GM19395 (cell line): Measurements from ENCODE around the gene VSIG10.

ENCODE experiments used
- ATAC-seq: cut with Tn5 transposase; IDR thresholded peaks from one replicate; pipeline ENCODE4 v1.9.1; 2021; ENCODE audit warnings: mild to moderate bottlenecking, moderate library complexity; ENCODE audit not compliant: unreplicated experiment

Gene VSIG10

DNA sequence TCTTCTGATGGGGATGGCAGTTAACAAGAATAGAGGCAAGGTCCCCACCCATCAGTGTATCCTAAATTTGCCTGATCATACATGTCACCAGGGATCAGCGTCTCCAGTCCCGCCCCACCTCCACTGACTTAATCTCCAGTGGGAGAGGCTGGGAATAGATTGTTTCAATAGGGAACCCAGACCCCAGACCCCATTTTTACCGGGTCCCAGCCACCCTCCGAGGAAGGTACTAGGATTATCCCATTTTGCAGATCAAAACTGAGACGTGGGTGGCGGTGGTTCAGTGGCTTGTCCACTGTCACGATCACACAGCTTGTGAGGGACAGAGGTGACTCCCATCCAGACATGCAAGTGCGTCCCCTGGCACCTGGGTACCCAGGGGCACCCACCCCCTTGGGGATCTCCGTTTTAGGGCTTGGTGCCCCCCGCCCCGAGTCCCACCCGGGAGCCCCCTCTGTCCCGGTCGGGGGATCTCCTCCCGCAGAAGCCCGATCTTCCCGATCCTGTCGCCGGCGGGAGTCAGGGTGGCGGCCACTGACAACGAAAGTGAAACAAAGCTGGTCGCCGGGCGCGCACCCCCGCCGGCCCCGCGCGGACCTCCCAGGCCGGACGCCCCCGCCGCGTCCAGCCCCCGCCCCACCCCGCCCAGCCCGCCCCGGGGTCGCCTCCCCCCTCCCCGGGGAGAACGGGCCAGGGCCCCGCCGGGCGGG lies 43.4 kb downstream of the VSIG10 start:
- no peak for ATAC-seq

DNA sequence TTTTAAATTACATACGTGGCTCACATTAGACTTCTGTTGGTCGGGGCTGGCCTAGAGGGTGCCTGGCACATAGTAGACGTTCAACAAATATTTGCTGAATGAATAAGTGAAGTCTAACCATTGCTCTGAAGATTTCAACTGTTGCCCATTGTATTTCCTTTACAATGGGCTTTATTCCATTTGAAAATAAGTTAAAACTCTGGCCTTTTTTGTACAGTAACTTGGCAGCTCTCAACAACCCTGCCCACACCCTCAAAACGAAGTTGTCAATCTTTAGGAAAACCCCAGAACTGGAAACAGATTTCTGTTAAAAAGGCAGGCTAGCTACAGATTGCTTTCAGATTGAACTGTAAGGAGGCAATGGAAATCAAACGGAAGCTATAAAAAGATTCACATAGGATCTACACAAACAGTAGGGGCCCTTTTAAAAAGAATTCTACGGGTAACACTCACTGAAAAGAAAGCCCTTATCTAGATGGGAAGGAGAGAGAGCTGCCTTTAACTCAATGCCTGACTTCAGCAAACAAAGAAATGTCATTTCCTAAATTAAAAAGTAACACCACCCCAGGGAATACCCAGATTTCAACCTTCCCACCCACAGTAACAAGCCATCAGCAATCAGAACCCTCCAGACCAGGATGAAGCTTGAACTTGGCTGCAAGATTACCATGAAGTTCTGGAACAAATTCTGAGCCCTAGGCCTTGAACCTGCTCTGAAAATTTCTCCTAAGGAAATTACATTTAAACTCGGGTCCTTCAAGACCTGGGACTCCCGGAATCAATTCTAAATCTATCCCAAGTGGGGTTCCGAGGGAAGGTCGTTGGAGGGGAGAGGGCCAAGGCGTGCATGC lies 44.2 kb downstream of the VSIG10 start:
- ATAC-seq: no peak

- ATAC-seq: no peak
These were observed 44.9 kb downstream of the VSIG10 start for GRCh38 chr12:118058881-118059280.

GRCh38 chr12:118058227-118058626 lies 45.6 kb downstream of the VSIG10 start:
- no peak for ATAC-seq

GRCh38 chr12:118055865-118056773 lies 47.7 kb downstream of the VSIG10 start:
- no peak for ATAC-seq

- peak; percentile 84 for ATAC-seq
These were observed 48.7 kb downstream of the VSIG10 start for GRCh38 chr12:118055144-118055557.

DNA sequence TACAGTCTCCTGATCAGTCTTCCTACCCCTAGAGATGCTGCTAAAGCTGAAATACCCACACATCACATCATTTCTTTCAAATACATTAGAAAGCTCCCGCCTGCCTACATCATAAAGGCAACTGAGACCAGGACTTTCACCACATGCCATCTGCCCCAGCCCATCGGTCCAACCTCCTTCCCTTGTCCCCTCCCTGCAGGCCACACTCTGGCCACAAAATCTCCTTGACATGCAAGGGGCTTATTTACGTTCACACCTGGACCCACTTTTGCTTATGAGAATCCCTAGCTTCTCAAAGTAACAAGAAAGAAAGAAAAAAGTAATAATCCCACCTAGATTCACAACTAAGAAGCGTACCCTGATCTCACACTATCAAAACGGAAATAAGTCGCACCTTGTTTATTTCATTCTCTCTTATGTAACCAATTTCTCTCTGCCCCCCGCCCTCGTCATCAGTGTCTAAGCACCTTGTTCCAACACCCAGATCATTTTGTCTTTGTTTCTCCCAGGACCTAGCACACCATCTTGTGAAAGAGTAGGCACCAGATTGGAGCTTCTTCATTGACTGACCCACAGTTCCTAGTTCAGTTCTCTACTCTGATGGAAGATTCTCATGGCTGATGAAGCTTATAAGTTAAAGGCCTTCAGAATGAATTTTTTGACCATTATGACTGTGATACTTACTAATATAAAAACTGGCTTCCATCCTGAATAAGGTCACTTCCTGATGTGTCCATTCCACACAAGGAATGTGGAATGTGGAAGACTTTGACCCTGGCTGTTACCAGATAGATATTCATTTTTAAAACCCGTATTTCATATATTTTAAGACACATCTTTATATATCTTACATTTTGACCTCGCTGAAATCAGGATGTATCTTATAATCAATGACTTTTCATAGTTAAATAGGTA lies 50.5 kb downstream of the VSIG10 start:
- ATAC-seq: no peak

DNA sequence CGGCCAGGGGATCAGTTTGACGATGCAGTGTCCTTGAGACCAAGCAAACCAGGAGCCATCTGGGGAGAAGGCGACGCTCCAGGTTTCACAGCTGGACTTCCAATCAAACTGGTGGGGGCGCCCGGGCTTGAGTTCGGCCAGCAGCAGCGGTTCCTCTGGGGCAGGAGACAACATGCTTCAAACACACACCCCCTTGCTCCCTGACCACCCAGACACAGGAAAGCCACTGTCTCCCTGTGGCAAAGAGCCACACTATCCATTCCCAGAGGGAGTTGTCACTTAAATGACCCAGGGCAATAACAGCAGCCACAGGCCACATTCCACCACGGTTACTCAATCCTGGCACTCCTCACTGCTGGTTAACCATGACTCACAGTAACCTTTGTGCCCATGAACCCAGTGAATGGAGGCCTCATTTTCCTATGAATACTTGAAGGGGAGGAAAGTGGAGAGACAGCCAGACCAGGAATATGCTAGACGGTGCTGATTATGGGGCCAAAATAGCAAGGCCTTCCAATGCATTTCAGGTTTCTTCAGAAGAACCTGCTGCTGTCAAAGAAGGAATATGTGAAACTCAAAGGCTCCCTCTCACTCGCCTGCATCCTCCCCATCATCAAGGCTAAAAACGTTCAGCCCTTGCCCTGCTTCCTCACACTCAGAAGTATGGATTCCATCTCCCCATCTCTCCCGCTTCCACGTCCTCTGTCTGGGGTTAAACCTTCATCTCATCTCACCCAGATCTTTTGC lies 51.3 kb downstream of the VSIG10 start:
- no peak for ATAC-seq

GRCh38 chr12:118050972-118051910 lies 52.6 kb downstream of the VSIG10 start:
- no peak for ATAC-seq

DNA sequence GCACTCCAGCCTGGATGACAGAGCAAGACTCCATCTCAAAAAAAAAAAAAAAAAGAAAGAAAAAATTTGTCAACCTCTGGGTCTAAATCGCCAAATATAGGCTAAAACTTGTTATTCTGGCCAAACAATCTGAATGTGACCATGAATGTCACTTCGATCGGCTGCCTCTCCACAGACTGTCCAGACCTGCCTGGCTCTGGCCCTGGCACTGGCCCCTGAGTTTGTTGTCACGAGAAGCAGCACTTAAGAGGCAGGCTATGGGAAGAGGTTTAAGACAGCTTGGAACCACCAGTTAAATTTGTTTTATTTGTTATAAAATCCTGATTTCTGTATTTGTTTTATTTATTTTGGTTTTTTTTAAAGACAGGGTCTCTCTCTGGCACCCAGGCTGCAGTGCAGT lies 57.4 kb downstream of the VSIG10 start:
- ATAC-seq: no peak

DNA sequence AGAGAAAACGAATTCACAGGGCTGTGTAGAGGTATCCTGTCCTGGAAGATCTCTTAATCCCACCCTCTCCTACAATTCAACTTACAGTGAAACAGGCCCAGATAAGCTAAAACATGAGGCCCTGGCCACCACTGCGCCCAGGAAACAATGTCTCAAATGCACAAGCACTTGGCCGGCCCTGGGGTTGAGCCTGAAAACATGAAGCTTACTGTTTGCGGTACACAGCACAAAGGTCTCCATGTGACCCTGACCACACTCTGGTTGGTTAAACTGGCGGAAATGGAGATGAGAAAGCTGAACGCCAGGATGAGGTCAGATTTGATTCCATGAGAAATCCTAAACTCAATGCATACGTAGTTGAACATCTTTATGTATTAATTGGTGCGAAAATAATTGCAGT lies 59.2 kb downstream of the VSIG10 start:
- ATAC-seq: no peak

GRCh38 chr12:118044075-118044474 lies 59.7 kb downstream of the VSIG10 start:
- ATAC-seq: no peak

- ATAC-seq: no peak
These were observed 61.7 kb downstream of the VSIG10 start for GRCh38 chr12:118042091-118042490.

GRCh38 chr12:118038137-118038536 lies 65.7 kb downstream of the VSIG10 start:
- no peak for ATAC-seq

DNA sequence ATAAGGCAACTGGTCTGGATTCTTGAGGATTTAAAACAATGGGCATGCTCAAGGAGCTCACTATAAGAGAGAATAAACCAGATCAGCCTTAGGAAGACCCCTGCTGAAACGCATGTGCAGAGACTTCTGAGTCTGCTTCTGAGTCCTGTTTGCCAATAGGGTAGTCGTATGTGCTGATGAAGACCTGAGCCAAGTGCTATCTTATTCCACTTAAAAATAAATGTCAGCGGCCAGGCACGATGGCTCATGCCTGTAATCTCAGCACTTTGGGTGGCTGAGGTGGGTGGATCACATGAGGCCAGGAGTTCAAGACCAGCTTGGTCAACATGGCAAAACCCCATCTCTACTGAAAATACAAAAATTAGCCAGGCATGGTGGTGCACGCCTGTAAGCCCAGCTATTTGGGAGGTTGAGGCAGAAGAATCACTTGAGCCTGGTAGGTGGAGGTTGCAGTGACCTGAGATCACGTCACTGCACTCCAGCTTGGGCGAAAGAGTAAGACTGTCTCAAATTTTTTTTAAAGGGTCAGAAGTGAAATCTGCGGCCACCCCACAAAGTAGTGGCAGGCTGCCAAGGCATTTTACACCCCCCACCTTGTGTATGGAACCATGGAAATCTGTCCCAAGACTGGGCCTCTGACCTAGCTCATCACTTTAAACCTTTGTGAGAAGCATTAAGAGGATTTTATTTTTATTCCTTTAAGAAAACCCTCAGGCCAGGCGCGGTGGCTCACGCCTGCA lies 67.0 kb downstream of the VSIG10 start:
- no peak for ATAC-seq

DNA sequence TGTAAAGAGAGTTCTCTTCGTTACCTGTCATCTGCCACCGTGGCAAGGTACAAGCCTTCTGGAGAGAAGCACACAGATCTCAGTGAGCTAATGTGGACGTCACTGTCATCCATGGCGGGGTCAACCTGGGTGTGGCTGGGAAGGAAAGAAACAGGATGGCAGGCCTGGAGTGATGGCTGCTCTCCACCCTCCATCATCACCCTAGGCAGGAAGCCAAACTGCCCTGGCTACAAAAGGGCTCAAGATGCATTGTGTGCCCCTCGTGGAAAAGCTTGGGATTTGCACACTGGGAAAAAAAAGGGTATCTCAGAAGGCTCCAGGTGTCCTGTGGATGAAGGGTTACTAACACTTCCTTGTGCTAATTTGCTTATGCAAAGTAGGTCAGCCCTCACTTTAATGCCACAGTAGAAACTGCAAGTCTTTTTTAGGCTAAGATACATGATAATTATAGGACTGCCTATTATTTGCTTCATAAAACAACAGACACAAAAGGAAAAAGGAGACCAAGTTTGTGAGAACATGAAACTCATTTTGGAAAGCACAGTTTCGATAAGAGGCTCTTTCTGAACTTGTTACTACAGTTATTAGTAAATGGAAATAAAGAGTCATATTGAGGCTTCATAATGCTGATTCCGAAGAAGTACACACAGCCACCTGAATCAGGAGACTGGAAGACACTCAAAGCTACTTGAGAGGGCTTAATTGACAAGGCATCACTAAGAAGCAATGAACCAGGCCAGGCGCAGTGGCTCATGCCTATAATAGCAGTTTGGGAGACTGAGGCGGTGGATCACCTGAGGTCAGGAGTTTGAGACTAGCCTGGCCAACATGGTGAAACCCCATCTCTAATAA lies 68.4 kb downstream of the VSIG10 start:
- ATAC-seq: peak; percentile 91
